GM20000 (cell line): ENCODE measurements around the gene VEGFB.
"Not testable (repeated sequence)": the region's sequence is repeated elsewhere in the genome, so short reads cannot be mapped to it uniquely, and the experiment has no call there.

Experiments used
- DNase-seq: peaks from one replicate; pipeline ENCODE4 v3.0.0; 2012; ENCODE audit warnings: low spot score
- TF ChIP-seq, protein P1 (sequence below): IDR thresholded peaks from 2 replicates; pipeline ENCODE4 v1.5.1; 2012; ENCODE audit warnings: mild to moderate bottlenecking, control low read depth; ENCODE audit errors: extremely low read depth, missing control alignments

The VEGFB gene

DNA sequence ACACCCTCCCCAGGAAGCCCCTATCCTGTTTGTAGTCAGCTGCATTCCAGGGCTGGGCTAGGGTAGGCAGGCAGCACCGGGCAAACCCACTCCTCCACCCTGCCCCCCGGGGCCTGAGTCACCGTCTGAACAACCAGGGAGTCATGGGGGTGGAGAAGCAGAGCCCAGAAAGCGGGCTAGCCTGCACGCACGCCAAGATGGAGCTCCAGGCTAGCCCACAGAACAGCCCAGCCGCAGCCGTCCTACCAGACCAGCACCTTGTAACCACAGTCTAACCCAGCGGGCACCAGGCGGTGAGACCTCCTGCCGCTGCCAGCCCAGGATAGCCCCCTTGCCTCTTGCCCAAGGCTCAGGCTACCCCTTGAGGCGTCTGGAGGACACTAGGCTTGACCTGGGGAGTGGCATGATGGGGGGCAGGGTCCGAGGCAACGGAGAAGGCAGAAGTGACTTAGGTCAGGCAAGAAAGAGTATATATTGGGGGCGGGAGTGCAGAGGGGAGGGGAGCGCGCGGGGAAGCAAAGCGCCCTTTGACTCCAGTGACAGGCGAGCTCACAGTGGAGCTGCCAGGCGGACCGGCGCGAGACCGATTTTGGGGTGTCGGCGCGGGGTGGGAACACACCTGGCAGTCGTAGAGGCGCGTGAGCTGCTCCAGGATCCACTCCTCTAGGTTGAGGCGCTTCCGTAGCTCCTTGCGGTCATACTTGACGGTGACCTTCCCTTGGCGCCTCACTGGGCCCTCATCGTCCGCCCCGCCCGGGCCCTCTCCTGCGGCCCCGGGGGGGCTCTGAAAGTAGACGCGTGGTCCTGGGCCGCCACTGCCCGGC, 11.6 kb downstream of the VEGFB start:
- TF ChIP-seq, protein P1, sequence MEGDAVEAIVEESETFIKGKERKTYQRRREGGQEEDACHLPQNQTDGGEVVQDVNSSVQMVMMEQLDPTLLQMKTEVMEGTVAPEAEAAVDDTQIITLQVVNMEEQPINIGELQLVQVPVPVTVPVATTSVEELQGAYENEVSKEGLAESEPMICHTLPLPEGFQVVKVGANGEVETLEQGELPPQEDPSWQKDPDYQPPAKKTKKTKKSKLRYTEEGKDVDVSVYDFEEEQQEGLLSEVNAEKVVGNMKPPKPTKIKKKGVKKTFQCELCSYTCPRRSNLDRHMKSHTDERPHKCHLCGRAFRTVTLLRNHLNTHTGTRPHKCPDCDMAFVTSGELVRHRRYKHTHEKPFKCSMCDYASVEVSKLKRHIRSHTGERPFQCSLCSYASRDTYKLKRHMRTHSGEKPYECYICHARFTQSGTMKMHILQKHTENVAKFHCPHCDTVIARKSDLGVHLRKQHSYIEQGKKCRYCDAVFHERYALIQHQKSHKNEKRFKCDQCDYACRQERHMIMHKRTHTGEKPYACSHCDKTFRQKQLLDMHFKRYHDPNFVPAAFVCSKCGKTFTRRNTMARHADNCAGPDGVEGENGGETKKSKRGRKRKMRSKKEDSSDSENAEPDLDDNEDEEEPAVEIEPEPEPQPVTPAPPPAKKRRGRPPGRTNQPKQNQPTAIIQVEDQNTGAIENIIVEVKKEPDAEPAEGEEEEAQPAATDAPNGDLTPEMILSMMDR = no peak
- DNase-seq = no peak

DNA sequence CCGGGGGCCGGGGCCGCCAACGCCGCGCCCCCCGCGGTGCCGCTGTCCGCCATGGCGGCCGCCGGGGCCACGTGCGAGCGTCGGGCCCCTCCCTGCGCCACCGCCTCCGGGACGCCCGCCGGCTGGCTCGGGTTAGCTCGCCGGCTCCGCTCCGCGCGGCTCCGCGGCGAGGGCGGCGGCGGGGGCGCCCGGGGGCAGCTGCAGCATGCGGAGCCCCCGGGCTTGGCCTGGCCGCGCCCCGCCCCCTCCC, 12.2 kb downstream of the VEGFB start:
- DNase-seq = not testable (repeated sequence)

DNA sequence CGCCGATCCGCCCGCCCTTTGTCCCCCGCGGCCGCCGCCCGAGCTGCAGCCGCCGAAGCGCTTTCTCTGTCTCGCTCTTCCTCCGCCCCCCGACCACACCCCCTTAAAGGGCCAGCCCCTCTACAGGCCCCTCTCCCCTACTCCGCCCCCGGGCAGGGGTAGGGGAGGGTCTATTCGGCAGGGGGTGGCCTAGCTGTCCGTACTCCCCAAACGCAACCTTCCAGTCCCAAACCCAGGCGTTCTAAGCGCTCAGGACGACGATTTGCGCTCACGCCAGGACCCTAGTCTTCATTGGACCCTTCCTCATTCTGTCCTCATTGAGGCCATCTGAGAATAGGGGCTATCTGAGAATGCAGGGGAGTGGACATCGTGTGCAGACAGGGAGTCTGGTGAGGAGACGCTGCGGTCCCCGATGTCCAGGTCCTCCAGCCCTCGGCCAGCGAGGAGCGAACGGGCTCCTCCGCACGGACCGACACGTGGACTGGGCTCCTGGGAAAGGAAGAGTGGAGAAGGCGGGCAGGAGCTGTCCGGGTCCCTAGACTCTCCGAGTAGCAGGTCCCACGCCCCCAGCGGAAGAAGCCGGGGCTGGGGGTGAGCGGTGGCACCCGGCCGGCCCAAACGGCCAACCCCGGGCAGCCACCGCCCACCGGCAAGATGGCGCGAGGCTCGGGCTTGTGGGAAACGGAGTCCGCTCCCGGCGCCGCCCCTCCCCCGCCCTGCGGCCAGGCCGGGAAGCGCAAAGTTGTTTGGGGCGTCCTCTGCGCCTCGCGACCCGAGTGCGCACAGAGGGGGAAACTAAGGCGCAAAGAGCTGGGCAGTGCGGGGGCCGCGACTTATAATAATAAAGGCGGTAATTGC, 12.7 kb downstream of the VEGFB start, which contains the start of gene PPP1R14B:
TSS of gene PPP1R14B (minus strand) at position 73 of the 858 bp plus-strand sequence. CDS start 270 bp downstream, outside the sequence.
- TF ChIP-seq, protein P1 = no peak
- DNase-seq = peak; percentile 91

DNA sequence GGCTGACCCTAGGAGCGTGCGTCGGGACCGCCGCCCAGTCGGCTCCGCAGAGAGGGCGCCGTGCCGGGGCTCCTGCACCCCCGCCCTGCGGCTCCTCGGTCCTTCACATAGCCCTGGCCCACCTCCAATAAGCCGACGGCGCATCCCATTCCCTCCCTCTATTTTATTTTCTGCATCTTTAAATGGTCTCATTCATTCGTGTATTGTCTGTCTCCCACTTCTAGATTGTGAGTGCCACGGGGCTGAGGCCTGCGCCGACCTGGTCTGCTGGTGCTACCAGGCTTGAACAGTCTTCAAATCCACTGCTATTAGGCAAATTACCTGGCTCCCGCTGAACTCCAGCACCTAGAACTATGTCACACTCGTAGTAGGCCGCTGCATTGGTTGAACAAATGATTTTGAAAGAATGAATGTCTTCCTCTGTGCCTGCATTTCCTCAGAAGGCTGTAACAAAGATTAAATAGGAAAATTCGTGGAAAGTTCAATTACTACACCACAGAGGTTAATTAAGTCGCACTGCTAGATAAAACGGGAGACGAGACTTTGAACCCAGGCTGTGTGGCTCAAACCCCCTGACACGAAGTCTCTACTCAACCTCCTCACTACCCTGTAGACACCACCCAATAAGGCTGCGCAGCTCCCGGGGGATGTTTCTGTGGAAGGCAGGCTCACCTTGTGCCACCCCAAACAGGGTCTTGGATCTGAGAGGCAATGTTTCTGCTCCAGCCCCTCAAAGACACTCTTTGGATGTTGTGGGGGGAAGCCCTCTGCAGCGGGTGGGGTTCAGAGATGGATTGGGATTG, 13.5 kb downstream of the VEGFB start:
- TF ChIP-seq, protein P1 = no peak
- DNase-seq = no peak

DNA sequence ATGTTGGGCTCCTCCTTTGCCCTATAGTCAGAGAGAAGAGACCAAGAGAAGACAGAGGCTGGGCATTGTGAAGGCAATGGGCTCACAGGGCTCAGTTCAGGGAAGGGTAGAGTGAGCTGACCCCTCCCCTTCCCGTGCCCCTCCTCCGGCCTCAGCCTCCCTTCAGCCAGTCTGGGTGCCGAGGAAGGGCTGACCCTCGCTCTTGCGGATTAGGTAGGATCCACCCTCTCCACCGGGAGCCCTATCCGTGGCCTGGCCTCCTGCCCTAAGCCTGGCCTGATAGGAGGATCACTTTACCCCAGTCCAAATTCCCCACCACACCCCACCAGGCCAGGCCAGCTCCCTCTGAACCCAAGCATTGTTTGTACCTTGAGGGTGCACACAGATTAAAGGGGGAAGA, 14.2 kb downstream of the VEGFB start:
- TF ChIP-seq, protein P1 = no peak
- DNase-seq = no peak

DNA sequence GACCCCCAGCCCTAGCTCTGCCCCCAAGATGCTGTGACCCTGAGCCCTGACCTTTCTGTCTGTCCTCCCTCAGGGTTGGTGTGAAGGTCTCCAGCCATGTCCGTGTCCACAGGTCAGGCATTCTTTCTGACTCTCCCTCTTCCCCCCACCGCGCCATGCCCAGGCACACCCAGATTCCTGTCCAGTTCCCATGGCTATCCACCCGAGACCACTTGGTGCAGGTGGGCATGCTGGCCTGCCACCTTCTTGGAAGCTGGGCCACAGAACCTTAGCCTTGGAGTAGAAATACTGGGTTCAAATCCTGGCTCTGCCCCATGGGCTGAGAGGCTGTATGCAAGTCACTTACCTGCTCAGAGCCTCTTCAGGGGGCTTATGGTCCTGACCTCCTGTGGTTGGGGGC, 14.7 kb downstream of the VEGFB start:
- no peak for DNase-seq
- TF ChIP-seq, protein P1 = no peak

DNA sequence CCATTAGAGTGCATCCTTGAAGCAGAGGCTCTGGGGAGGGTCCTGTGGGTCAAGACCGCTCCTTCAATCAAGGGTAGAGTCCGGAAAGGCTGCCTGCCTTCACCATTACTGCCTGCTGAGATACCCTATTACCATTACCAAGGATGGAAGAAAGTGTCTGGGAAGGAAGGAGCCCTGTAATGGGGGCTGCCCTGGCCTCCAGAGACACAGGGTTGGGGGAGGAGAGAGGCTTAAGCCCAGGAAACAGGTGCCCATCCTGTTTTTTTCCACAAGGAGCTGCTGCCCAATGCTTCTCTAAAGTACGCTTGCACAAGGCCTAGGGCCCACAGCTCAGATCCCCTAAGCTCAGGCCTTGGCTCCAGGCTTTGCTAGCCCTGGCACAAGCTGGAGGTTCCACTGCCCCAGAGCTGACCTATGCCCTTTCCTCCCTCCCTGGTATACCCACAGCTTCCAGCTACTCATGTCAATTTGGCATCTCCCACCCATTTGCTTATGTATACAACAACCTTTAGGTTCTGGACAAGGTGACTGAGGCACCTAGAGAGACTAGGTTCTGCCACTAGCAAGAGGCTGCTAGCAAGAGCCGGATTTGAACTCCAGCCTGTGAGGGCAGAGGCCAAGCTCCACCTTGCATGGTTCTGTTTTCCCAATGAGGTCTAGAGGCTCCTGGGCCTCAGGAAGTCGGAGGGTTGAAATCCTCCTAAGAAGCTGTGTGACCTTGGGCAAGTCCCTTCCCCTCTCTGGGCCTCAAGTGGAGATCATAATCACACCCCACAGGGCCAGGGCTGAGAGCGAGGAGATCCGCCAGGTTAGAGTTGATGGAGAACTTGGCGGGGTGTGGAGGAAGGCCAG, 15.4 kb downstream of the VEGFB start:
- DNase-seq = no peak
- TF ChIP-seq, protein P1 = no peak
